Adrenal gland (tissue), 12 donors: ENCODE measurements around the gene NADSYN1. TPM values are rescaled to one million over a fixed set of nuclear protein-coding genes. Genes with fewer than 3 reads are reported as not detected.

ENCODE experiments used
- DNase-seq, 7 donors: peaks; one replicate each; pipeline ENCODE4 v3.0.0-alpha.2; 2019 to 2020
- H3K27ac ChIP-seq, 5 donors: fragments of 200-600 bp; sonication (generic) in 4 of 5; 1 replicate in 3 of 5; 2 replicates in 2 of 5; pipeline versions ENCODE4 v1.5.1 to v1.8.0; 2016 to 2020; ENCODE audit warnings: mild to moderate bottlenecking in 1 of 5
- H3K27me3 ChIP-seq: fragments of 200-600 bp; 2 replicates; pipeline ENCODE4 v1.8.0; 2021
- H3K36me3 ChIP-seq, 2 donors: fragments of 200-600 bp; replicated peaks in 1 of 2; 1 replicate in 1 of 2; 2 replicates in 1 of 2; pipeline versions ENCODE4 v1.5.1 to v1.8.0; 2018 to 2022
- H3K4me1 ChIP-seq, 2 donors: fragments of 200-600 bp; replicated peaks in 1 of 2; 1 replicate in 1 of 2; 2 replicates in 1 of 2; pipeline versions ENCODE4 v1.5.1 to v1.8.0; 2018 to 2021
- H3K4me3 ChIP-seq, 4 donors: fragments of 200-600 bp; sonication (generic) in 3 of 4; one replicate each; pipeline ENCODE4 v1.5.1; 2016 to 2018
- H3K9me3 ChIP-seq, 3 donors: fragments of 200-600 bp; sonication (generic) in 1 of 3; replicated peaks in 1 of 3; 1 replicate in 2 of 3; 2 replicates in 1 of 3; pipeline versions ENCODE4 v1.5.1 to v1.8.0; 2016 to 2021
- CTCF ChIP-seq, 6 experiments: fragments of 450-650 bp in 4 of 6; fragments of 200-600 bp in 2 of 6; sonication (generic) in 1 of 6; IDR thresholded peaks; 1 replicate in 5 of 6; 2 replicates in 1 of 6; pipeline versions ENCODE4 v1.5.1 to v1.8.0; 2016 to 2021; ENCODE audit warnings: antibody characterized with exemption in 6 of 6, mild to moderate bottlenecking in 2 of 6, moderate library complexity in 1 of 6
- POLR2A ChIP-seq, 2 donors: fragments of 450-650 bp; IDR thresholded peaks; one replicate each; pipeline ENCODE4 v1.6.1; 2017; ENCODE audit warnings: antibody characterized with exemption in 2 of 2, mild to moderate bottlenecking in 2 of 2, moderate library complexity in 1 of 2
- WGBS, 4 donors: extraction: QIAGEN DNeasy Blood & Tissue Kit in 2 of 4; methylation state at CpG; one replicate each; pipeline versions ENCODE4 v1.1.5 to v1.1.7; 2013 to 2017; 5-methylcytosine and 5-hydroxymethylcytosine counted together
- intact Hi-C, 2 donors: fragments of 100-400 bp; cut with DNase I; formaldehyde crosslinking; loops; one replicate each; pipeline versions ENCODE4 v1.14.1 to v1.15.0; 2022 to 2023
- polyA plus RNA-seq, 3 donors: library from polyadenylated mRNA; stranded (reverse); fragments of 200-250 nt in 2 of 3; fragments of 350-450 nt in 1 of 3; fragmentation: Illumina TruSeq in 1 of 3; extraction: RNeasy Lipid Tissue Mini Kit (QIAGEN cat#74804) in 1 of 3; gene quantifications; one replicate each; pipeline ENCODE4 v1.2.3, GENCODE V29; 2013 to 2014
- total RNA-seq, 9 donors: library from RNA; depleted of rRNA in 4 of 9; stranded (reverse); fragments of >200 nt in 4 of 9; fragments of 120-200 nt in 1 of 9; fragmentation: NEBNext Ultra II Directional in 1 of 9; extraction: Animal tissue kit (Norgen Biotek cat#: 25700) in 1 of 9; gene quantifications; one replicate each; pipeline versions ENCODE4 v1.1.0 to v1.2.4, GENCODE V29; 2013 to 2023
- donor health status: healthy with polysubstance abuse.
- donor health status: Bipolar disorder and iron deficiency.
- donor health status: DM: yes; HTN: yes; CAD: no.
- donor health status: DM: no; HTN: no; CAD: no.
- donor health status: DM: no; HTN: no; CAD: no.
- donor health status: DM: yes; HTN: yes; CAD: no.

NADSYN1 gene
- total and polyA plus RNA-seq, 12 donors: 37.1 to 128 (median 58.5) TPM

DNA sequence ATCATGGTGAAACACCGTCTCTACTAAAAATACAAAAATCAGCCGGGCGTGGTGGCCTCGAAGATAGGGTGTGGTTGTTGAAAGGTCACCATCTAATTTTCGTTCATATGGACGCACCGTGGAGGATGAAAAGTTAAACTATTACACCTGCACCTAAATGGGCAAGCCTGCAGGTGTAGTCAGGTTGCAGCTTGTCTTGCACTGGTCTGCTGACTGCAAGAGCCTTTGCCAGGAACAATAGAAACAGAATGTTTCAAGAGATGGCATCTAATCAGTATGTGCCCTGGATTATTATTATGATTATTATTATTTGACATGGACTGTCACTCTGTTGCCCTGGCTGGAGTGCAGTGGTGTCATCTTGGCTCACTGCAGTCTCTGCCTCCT lies 908 bp downstream of the NADSYN1 start:
- peak overlapping the region in 2 of 4 donors; percentile 77 to 89 for H3K4me3 ChIP-seq
- H3K27ac ChIP-seq: no peak overlapping the region
- intact Hi-C loops: no loop called here
- no peak for DNase-seq
- TF ChIP-seq CTCF (IDR thresholded peaks at IDR 0.05) (no peak), POLR2A (IDR thresholded peaks at IDR 0.05) (no peak)
- H3K4me1 ChIP-seq: peaks cover 23 to 49% of the 10 kb centered on the region in 2 donors
- peaks cover 0 to 41% of the 10 kb centered on the region in 2 donors for H3K36me3 ChIP-seq
- no peaks in the 10 kb centered on the region for H3K27me3 ChIP-seq
- 29 to 55% (median 38%) methylated on average over 7 of the region's 7 CpGs for WGBS, 4 donors
- H3K9me3 ChIP-seq: no peaks in the 10 kb centered on the region

DNA sequence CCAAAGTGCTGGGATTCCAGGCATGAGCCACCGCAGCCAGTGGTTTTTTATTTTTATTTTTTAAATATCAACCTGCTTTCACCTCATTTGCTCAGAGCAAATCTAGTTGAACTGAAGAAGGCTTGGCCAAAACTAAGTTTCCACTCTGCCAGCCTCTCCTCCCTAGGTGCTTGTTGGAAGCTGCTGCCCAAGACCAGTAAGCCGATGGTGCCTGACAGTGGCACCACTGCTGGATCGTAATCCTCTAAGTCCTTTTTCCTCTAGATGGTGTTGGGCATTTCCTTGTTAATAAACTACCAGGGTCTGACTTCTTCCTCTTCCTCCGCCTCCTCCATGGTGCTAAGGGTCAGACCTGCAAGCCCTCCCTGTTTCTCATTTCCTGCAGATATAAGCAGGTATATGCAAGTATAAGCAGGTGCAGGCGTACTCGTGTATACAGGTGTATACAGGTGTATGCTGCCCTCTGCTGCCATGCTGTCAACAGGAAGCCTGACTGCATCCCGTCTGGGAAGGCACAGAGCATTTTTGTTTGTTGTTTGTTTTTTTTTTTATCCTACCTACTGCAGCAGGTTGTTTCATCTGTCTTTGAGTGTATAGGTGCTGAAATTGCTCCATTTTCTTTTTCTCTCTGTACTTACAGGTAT lies 1.6 kb downstream of the NADSYN1 start:
- no peak for TF ChIP-seq POLR2A (IDR thresholded peaks at IDR 0.05)
- no peak for TF ChIP-seq CTCF (IDR thresholded peaks at IDR 0.05)
- intact Hi-C loops: no loop called here
- peaks cover 17 to 42% of the 10 kb centered on the region in 2 donors for H3K4me1 ChIP-seq
- no peaks in the 10 kb centered on the region for H3K27me3 ChIP-seq
- no peak overlapping the region for H3K4me3 ChIP-seq
- H3K36me3 ChIP-seq: peaks cover 0 to 48% of the 10 kb centered on the region in 2 donors
- 68 to 77% (median 76%) methylated on average over 7 of the region's 7 CpGs for WGBS, 4 donors
- no peaks in the 10 kb centered on the region for H3K9me3 ChIP-seq
- H3K27ac ChIP-seq: no peak overlapping the region
- DNase-seq: no peak

DNA sequence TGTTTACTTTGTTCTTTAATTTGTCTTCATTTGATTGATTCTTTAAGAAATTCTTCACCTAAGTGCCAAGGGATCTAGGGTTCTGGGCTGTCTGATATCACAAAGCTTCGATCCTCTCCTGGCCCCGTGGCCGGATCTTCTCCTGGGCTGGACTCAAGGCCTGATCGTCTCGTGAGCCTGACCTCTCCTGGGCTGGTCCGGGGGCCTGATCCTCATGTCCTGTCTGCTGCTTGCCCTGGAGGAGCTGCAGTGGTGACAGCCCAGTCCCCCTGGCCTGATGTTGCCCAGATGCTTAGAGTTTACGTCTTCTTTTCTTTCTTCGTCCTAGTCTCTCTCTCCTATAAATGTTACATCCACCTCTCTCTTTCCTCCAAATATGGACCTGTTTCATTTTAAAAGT lies 3.3 kb downstream of the NADSYN1 start:
- Histone ChIP-seq H3K9me3 (no peaks in the 10 kb centered on the region), H3K36me3 (peaks cover 0 to 64% of the 10 kb centered on the region in 2 donors), H3K4me3 (no peak overlapping the region), H3K27ac (no peak overlapping the region), H3K27me3 (no peaks in the 10 kb centered on the region), H3K4me1 (peaks cover 11 to 25% of the 10 kb centered on the region in 2 donors)
- intact Hi-C loops: no loop called here
- DNase-seq: no peak
- WGBS, 4 donors: 89 to 96% (median 91%) methylated on average over 8 of the region's 8 CpGs
- TF ChIP-seq CTCF (IDR thresholded peaks at IDR 0.05) (no peak), POLR2A (IDR thresholded peaks at IDR 0.05) (no peak)

GRCh38 chr11:71456831-71457230 lies 3.8 kb downstream of the NADSYN1 start:
- no peaks in the 10 kb centered on the region for H3K27me3 ChIP-seq
- H3K4me3 ChIP-seq: no peak overlapping the region
- H3K36me3 ChIP-seq: peaks cover 0 to 68% of the 10 kb centered on the region in 2 donors
- no peaks in the 10 kb centered on the region for H3K9me3 ChIP-seq
- no peak overlapping the region for H3K27ac ChIP-seq
- intact Hi-C loops: no loop called here
- peaks cover 6 to 20% of the 10 kb centered on the region in 2 donors for H3K4me1 ChIP-seq
- WGBS, 4 donors: 92 to 96% (median 95%) methylated on average over 10 of the region's 10 CpGs
- TF ChIP-seq POLR2A (IDR thresholded peaks at IDR 0.05) (no peak), CTCF (IDR thresholded peaks at IDR 0.05) (no peak)
- DNase-seq: no peak
